ENCODE measurements around the gene SLC10A7.

SLC10A7 gene

GRCh38 chr4:146446555-146446954 is 75.2 kb downstream of the SLC10A7 start:
- DNase-seq (ENCODE audit: low read depth, low spot score) = no peak
- no peak overlapping the region for H3K4me3 ChIP-seq (ENCODE audit: low read length)

- H3K4me3 ChIP-seq (ENCODE audit: low read length) = no peak overlapping the region
- no peak for DNase-seq (ENCODE audit: low read depth, low spot score)
Observed at GRCh38 chr4:146445198-146446150, 76.3 kb downstream of the SLC10A7 start.

GRCh38 chr4:146443525-146443924 is 78.2 kb downstream of the SLC10A7 start:
- no peak for DNase-seq (ENCODE audit: low read depth, low spot score)
- no peak overlapping the region for H3K4me3 ChIP-seq (ENCODE audit: low read length)

DNA sequence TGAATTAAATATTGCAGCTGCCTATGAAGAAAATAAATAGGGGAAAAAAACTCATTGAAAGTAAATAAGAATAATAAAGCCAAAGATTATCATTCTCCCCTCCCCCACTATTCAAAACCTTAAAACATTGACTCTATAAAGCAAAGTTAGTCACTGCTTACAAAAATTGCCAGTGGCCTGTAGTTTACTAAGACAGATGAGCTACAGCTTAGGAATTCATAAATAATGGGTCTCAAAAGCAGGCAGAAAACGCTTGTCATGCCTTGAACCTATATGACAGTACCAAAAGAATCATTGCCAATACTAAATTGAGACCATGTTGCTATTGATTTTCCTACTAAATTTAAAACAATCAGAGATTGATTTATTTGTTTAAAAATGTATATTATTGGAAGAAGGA is 78.9 kb downstream of the SLC10A7 start:
- no peak for DNase-seq (ENCODE audit: low read depth, low spot score)
- no peak overlapping the region for H3K4me3 ChIP-seq (ENCODE audit: low read length)

DNA sequence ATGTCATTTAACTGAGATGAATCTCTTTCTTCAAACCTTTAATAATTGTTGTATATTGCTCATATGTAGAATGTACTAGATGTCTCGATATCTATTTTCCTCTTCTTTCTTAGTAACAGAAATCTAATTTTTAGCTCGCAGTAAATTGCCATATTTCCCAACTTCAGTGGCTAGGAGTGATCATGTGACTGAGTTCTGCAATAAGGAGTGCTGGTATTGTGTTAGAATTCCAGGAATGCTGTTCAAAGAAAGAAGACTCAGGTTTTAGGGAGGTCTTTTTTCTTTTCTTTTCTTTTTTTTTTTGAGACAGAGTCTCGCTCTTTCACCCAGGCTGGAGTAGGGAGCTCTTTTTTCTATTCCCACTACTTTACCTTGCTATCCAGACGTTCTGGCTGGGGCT is 81.7 kb downstream of the SLC10A7 start:
- no peak overlapping the region for H3K4me3 ChIP-seq (ENCODE audit: low read length)
- no peak for DNase-seq (ENCODE audit: low read depth, low spot score)

GRCh38 chr4:146439437-146439836 is 82.3 kb downstream of the SLC10A7 start:
- no peak overlapping the region for H3K4me3 ChIP-seq (ENCODE audit: low read length)

DNA sequence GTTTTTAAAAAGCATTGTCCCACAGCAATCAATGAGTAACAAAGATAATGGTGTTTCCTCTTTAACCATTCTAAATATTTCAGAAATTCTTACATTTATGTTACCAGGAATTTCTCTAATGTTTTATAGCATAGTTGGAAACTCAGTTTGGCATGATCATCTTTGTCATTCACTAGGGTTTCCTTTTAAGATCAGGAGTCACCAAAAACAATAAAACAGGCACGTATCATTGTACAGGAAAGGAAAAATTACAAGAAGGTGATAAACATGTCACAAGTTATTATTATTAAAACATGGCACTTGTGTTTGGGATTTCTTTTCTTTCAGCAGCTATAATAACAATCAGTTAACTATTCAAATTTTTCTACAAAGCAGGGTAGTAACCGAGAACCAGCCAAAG is 84.0 kb downstream of the SLC10A7 start:
- no peak for DNase-seq (ENCODE audit: low read depth, low spot score)
- no peak overlapping the region for H3K4me3 ChIP-seq (ENCODE audit: low read length)

More at GRCh38 chr4:146439437-146439836, 82.3 kb downstream of the SLC10A7 start:
- DNase-seq (ENCODE audit: low read depth, low spot score) = no peak

GRCh38 chr4:146436423-146437162 is 85.1 kb downstream of the SLC10A7 start:
- no peak overlapping the region for H3K4me3 ChIP-seq (ENCODE audit: low read length)
- DNase-seq (ENCODE audit: low read depth, low spot score) = no peak

DNA sequence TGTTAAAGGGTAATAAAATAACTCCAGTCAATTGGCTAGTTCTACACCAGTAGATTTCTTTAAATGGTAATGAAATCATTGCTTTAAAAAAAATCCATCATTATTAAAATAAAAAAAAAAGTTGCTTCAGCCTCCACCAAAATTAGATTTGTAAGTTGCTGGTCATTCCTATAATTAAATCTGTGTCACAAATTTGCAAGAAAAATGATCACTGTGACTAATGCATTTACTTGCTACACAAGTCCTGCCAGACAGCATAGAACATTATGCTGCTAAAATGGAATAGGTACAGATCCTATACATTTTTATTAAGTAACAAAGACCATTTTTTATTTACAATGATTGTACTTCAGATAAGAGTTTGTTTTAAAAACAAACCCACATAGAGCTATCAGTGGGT is 85.8 kb downstream of the SLC10A7 start:
- H3K4me3 ChIP-seq (ENCODE audit: low read length) = no peak overlapping the region
- no peak for DNase-seq (ENCODE audit: low read depth, low spot score)

DNA sequence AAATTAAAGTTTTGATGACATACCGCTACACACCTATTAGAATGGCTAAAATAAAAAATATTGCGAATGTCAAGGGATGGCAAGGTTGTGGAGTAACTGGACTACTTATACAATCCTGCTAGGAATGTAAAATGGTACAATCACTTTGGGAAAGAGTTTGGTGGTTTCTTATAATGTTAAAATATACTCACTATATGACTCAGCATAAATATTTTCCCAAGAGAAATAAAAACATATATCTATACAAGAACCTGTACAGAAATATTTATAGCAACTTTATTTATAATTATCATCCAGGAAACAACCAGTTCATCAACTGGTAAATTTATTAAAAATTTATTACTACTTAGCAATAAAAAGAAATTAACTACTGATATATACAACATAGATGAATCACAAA is 89.7 kb downstream of the SLC10A7 start:
- no peak overlapping the region for H3K4me3 ChIP-seq (ENCODE audit: low read length)
- no peak for DNase-seq (ENCODE audit: low read depth, low spot score)

- no peak for DNase-seq (ENCODE audit: low read depth, low spot score)
Observed at GRCh38 chr4:146428298-146428697, 93.4 kb downstream of the SLC10A7 start.

DNA sequence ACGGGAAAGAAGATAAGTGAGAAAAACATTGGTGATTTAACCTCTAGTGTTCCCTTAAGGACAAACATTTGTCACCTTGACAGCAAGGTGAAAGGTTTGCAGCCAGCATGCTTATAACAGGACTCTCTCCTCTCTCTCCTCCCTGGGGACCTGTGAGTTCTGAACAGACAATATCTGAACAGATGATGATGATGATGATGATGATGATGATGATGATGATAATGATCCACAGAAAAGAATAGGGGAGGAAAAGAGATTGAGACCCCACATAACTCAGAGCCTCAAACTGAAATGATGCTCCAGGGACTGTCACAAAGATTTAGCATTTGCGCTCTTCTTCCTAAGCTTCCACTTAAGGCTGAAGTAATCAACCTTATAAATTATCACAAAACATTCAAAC is 103.9 kb downstream of the SLC10A7 start:
- no peak overlapping the region for H3K4me3 ChIP-seq (ENCODE audit: low read length)
- no peak for DNase-seq (ENCODE audit: low read depth, low spot score)

More at GRCh38 chr4:146428298-146428697, 93.4 kb downstream of the SLC10A7 start:
- no peak overlapping the region for H3K4me3 ChIP-seq (ENCODE audit: low read length)

DNA sequence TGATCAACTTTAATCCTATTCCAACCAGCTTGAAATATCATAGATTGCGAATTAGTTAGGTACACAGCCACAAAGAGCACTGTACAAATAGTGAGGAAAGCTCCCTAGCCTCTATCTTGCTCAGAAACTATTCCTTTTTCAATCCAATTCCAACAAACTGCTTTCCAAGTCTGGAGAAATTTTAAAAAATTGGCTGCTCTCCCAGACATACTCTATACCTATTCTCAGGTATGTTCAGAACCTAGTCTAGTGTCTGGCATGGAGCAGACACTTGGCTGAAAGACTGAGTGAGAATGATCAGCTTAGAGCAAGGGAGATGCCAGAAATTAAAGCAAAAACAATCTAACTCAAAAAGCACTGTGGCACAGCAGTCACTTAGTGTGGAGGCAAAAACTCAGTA is 105.9 kb downstream of the SLC10A7 start:
- no peak overlapping the region for H3K4me3 ChIP-seq (ENCODE audit: low read length)
- no peak for DNase-seq (ENCODE audit: low read depth, low spot score)

- H3K4me3 ChIP-seq (ENCODE audit: low read length) = no peak overlapping the region
- no peak for DNase-seq (ENCODE audit: low read depth, low spot score)
Observed at GRCh38 chr4:146407669-146408084, 114.1 kb downstream of the SLC10A7 start.

- H3K4me3 ChIP-seq (ENCODE audit: low read length) = no peak overlapping the region
- DNase-seq (ENCODE audit: low read depth, low spot score) = no peak
Observed at GRCh38 chr4:146407257-146407656, 114.5 kb downstream of the SLC10A7 start.

DNA sequence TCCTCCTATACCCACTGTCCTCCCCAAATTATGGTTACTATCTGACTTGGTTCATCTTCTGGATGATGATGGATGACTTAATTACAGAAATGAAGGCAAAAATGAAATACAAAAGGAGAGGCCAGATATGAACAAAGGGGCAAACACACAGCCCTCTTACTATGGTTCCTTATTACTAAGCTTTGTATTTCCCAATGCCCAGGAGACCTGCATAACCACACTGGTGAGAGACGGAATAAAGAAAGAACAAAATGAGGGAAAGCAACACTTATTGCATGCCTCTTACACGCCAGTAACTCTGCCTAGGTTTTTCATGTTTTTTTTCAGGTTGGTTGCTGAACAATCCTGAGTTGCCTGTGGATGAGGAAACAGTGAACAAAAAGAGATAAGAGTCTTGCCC is 120.5 kb downstream of the SLC10A7 start:
- no peak overlapping the region for H3K4me3 ChIP-seq (ENCODE audit: low read length)
- no peak for DNase-seq (ENCODE audit: low read depth, low spot score)

GRCh38 chr4:146398896-146399445 is 122.8 kb downstream of the SLC10A7 start:
- no peak for DNase-seq (ENCODE audit: low read depth, low spot score)

DNA sequence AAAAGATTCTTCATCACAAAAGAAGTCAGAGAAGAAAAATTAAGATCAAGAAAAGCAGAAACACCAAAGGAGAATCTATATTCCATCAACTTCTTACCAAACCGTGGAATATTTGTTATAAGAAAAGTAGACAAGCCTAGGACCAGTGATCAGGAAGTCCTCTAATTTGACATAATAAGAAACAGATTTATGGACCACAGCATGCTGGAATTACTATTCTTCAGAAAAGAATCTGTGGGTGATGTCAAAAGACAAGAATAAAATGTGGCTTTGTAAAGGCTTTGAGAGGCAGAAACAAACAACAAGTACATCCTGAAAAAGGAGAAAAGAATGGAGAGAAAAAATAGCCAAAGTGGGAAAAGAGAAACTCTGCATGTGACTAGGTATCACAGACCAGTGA is 123.3 kb downstream of the SLC10A7 start:
- no peak overlapping the region for H3K4me3 ChIP-seq (ENCODE audit: low read length)
- DNase-seq (ENCODE audit: low read depth, low spot score) = no peak

More at GRCh38 chr4:146398896-146399445, 122.8 kb downstream of the SLC10A7 start:
- no peak overlapping the region for H3K4me3 ChIP-seq (ENCODE audit: low read length)

DNA sequence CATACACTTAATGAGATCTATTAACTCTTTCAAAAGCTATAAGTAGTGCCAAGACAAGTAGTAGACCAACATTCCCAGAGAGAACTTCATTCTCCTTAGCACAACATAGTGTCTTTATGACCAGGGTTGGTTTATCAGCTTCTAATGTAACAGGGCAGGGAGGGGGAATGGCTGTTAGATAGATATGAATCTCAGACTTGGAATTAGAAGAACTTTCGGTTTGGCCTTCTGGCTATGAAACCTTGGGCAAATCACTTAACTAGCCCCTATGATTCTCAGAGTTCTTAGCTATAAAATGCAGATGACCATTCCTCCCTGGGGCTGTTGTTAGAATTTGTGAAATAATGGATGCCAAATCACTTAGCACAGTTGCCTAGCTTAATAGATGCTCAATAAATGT is 132.2 kb downstream of the SLC10A7 start:
- no peak for DNase-seq (ENCODE audit: low read depth, low spot score)
- no peak overlapping the region for H3K4me3 ChIP-seq (ENCODE audit: low read length)

DNA sequence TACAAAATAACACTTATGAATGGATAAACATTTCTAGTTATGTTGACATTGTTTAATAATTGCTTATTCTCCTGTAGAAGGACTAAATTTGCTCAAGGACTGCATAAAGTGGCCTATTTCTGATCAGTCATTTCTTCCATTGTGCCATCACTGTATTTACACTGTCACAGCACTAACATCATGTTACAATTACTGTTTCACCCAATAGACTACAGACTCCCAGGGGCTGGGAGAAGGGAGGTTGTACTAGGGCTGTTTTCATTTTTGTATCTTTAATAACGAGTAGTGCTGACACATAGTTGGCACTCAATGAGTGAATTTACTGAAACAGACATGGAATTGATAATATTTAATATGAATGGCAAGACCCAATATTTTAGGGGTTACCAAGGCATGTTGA is 139.5 kb downstream of the SLC10A7 start:
- DNase-seq (ENCODE audit: low read depth, low spot score) = no peak
- no peak overlapping the region for H3K4me3 ChIP-seq (ENCODE audit: low read length)
